CD4-positive, alpha-beta T cell treated with Interleukin-17A for 1 hour (primary cell): ENCODE results near the gene GPR161.
"Not testable (repeated sequence)": the region's sequence is repeated elsewhere in the genome, so short reads cannot be mapped to it uniquely, and the experiment has no call there.

Experiments
- DNase-seq: peaks from one replicate; pipeline ENCODE4 v3.0.0-alpha.2; 2020

Gene GPR161

GRCh38 chr1:168084396-168085231, 52.1 kb downstream of the GPR161 start:
- DNase-seq, result peak; percentile 59

DNA sequence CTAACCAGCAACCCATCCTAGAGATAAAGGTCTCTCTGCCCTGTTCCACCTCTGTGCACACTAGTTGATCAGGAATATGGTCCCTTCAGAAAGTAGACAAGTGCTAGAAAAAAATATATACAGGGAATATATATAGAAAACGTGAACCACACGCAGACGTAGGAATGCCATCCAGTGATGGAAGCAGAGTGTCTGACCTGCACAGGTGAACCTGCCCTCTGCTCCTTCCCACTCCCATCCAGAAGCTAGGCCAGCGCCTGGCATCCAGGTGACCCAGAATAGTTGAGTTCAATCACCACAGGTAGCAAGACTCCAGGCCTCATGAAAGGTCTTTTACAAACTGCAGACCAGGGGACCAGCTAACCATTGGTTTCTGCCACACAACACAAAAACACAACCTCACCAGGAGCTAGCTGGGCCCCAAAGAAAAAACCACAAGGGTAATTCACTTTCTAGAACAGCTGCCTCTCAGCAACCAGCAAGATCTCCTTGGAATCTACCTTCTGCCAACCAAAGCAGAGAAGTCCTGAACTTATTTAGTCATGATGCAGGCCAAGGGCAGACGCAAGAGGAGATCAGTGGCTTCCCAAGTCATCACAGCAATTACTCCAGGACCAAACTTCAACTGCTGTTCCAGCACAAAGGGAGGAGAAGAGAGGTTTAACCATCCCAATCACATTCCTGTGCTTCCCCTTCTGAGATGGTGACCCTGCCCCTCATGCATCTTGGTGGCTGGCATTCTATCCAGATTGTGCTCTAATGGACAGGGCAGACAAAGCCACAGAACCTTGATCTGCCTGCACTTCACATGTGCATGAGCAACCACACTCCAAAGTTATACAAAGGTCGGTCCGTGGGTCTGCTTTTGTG, 53.0 kb downstream of the GPR161 start:
- DNase-seq, result no peak

- peak; percentile 64 for DNase-seq
Measured at GRCh38 chr1:168082008-168082876, 54.5 kb downstream of the GPR161 start.

DNA sequence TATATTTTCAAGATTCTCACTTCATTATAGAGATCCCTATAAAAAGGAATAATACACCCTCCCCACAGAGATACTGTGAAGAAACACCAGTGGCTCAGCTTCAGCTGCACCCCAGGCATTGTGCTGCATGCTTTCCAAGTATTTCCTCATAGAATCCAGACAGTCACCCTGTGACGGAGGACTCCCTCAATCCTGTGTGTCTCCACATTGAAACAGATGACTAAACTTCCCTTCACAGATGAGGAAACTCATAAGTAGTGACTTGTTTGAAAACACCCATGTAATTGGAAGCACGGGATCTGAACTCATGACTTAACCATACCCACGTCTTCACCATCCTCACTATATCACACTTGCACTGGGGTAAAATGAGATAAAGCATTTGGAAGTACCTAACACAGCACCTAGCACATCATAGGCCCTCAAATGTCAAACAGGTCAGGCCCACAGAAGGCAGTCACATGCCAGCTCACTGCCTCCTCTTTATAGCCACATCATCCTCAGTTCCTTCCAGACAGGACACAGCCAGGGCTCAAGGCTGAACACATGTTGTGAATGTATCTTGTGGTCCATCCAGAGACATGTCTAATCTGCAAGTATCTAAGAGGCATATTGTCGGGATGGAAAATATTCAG, 55.2 kb downstream of the GPR161 start:
- no peak for DNase-seq

DNA sequence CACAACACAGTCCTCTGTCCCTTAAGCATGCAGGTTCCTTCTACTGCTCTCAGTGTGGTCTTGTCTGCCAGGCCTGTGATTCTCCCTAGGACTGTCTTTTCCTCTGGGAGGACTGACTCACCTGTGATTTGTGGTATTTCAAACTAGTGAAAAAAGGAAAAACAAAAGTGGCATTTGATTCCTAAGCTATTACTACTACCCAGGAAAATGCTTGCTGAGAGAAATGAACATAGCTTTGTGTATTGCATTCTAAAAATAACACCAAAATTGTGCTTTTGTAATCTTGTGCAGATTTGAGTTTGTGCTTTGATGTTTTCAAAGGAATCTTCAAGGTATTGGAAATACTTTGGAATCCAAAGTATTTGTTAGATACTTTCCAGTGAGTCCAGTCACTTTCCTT, 57.0 kb downstream of the GPR161 start:
- DNase-seq, result no peak

DNA sequence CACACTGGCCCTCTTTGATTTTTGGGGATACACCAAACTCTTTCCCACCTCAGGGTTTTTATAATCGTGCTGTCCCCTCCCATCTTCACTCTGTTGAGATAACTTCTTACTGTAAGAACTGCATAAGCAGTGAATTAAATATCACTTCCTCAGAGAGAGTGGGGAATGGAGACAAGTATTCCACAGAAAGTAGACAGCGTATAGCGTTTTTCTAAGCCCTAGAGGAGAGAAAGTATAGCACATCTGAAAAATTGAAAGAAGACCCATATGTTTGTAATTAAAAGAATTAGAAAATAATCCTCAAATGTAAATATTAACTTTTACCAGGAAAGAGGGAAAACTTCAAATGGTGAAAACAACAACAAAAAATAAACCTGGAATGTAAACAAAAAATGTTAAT, 67.3 kb downstream of the GPR161 start:
- DNase-seq, result no peak

GRCh38 chr1:168065506-168065905, 71.2 kb downstream of the GPR161 start:
- DNase-seq, result no peak

GRCh38 chr1:168064216-168064615, 72.5 kb downstream of the GPR161 start:
- no peak for DNase-seq

GRCh38 chr1:168057921-168058320, 78.8 kb downstream of the GPR161 start:
- no peak for DNase-seq

- DNase-seq, result no peak
Measured at GRCh38 chr1:168057355-168057754, 79.4 kb downstream of the GPR161 start.

DNA sequence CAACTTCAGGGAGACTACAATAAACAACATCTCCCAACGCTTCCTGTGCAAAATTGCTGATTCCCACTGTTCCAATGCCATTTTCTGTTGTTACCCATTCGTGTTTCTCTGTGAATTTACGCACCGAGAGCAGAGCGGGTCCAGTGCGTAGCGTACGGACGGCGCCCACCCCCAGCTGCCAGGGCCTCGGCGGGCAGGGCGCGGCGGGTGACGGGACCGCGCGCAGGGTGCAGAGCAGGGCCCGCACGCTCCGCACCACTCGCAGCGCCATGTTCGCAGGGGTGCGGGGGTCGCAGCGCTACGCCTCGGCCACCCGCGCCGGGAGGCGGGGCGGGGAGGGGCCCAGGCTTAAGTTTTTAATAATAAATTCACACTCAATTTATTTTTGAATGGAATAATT, 80.6 kb downstream of the GPR161 start:
- not testable (repeated sequence) for DNase-seq

DNA sequence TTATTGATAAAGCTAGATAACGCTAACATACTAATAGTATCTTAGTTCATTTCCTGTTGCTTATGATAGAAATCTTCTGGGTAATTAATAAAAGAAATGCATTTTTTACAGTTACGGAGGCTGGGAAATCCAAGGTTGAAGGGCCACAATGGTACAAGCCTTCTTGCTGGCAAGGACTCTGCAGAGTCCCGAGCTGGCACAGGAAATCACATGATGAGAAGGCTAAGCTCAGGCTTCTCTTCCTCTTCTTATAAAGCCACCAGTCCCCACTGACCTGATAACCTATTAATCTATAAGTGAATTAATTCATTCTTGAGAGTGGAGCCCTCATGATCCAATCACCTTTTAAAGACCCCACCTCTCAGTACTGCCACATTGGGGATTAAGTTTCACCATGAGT, 82.6 kb downstream of the GPR161 start:
- no peak for DNase-seq

- DNase-seq, result no peak
Measured at GRCh38 chr1:168053681-168054080, 83.0 kb downstream of the GPR161 start.

GRCh38 chr1:168050880-168051279, 85.8 kb downstream of the GPR161 start:
- DNase-seq, result no peak

- no peak for DNase-seq
Measured at GRCh38 chr1:168050307-168050706, 86.4 kb downstream of the GPR161 start.

GRCh38 chr1:168045311-168045710, 91.4 kb downstream of the GPR161 start:
- no peak for DNase-seq

GRCh38 chr1:168042362-168042761, 94.4 kb downstream of the GPR161 start:
- DNase-seq, result no peak

- DNase-seq, result no peak
Measured at GRCh38 chr1:168035345-168035744, 101.4 kb downstream of the GPR161 start.

DNA sequence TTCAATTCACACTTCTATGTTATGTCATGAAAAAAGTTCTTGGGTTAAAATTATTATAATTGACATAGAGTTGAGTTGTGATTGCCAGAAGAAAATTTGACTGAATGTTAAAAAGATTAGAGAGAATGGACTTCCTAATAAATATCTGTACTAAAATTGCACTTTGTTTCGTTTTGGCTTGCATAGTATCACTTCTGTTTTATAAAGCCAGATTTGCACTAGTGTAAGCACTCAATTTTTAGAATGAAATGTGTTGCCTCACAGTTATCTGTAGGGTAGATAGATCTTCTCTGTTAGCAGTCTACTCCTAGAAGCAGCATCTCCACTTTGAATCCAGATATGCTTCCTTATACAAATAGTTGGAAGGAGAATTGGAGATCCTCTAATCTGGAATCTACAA, 104.7 kb downstream of the GPR161 start:
- DNase-seq, result no peak

- no peak for DNase-seq
Measured at GRCh38 chr1:168031627-168032026, 105.1 kb downstream of the GPR161 start.

- DNase-seq, result no peak
Measured at GRCh38 chr1:168031198-168031597, 105.5 kb downstream of the GPR161 start.
